MV-4-11 (cell line): ENCODE data around the gene PCBP4.

Experiments used
- DNase-seq: peaks from one replicate; lab custom pipeline; 2025; lab: John Stamatoyannopoulos, UW

The PCBP4 gene

GRCh38 chr3:51908026-51908425, 59.2 kb downstream of the PCBP4 start:
- no peak for DNase-seq
